ENCODE results near the gene DCDC2.
A peak's percentile ranks its signal among the peaks of the same experiment; 100 is the strongest.
"Not testable (repeated sequence)": the region's sequence is repeated elsewhere in the genome, so short reads cannot be mapped to it uniquely, and the experiment has no call there.

Gene DCDC2

DNA sequence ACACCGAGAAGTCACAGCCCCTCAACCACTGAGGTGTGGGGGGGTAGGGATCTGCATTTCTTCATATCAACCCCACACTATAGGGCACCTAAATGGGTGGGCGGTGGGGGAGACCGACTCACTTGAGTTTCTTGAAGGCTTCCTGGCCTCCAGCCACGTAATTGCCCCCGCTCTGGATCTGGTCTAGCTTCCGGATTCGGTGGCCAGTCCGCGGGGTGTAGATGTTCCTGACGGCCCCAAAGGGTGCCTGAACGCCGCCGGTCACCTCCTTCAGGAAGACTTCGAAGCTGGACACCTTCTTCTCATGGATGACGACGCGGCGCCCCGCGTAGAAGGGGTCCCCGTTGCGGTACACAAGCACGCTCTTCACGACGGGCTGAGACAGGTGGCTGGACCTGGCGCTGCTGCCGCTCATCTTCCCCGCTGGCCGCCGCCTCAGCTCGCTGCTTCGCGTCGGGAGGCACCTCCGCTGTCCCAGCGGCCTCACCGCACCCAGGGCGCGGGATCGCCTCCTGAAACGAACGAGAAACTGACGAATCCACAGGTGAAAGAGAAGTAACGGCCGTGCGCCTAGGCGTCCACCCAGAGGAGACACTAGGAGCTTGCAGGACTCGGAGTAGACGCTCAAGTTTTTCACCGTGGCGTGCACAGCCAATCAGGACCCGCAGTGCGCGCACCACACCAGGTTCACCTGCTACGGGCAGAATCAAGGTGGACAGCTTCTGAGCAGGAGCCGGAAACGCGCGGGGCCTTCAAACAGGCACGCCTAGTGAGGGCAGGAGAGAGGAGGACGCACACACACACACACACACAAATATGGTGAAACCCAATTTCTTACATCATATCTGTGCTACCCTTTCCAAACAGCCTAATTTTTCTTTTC lies at the start of gene DCDC2:
TSS of gene DCDC2 (minus strand) at position 724 of the 883 bp plus-strand sequence. CDS start at position 415, 309 bp downstream.
- no peak for DNase-seq

DNA sequence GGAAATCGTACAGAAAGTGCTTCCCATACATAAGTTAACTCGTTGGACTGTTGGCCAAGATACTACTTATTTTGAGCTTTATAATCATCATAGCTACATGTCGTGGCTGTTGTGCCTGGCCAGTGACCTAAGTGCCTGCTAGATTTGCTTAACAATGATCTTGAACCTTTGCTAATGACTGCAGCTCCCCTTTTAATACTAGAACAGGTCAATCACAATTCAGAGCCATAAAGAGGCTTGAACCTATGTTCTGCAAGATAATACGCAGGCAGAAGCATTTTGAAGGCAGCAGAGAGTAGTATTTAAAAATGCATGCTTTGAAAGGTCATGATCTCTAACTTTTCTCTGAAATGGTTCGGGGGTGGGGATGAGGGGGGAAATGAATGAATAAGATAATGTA lies 47.4 kb upstream of the DCDC2 start:
- DNase-seq = no peak

DNA sequence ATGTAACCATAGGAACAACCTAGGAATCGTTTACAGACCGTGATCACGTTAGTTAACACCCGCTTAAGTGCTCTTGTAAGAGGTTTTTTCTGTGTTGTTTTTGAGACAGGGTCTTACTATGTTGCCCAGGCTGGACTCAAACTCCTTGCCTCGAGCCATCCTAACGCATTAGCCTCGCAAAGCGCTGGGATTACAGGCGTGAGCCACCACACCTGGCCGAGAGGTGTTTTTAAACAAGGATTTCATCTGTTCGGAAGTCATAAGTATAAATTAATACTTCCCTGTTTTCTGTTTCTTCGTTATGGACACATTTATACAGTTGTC lies 45.6 kb upstream of the DCDC2 start:
- DNase-seq = no peak

DNA sequence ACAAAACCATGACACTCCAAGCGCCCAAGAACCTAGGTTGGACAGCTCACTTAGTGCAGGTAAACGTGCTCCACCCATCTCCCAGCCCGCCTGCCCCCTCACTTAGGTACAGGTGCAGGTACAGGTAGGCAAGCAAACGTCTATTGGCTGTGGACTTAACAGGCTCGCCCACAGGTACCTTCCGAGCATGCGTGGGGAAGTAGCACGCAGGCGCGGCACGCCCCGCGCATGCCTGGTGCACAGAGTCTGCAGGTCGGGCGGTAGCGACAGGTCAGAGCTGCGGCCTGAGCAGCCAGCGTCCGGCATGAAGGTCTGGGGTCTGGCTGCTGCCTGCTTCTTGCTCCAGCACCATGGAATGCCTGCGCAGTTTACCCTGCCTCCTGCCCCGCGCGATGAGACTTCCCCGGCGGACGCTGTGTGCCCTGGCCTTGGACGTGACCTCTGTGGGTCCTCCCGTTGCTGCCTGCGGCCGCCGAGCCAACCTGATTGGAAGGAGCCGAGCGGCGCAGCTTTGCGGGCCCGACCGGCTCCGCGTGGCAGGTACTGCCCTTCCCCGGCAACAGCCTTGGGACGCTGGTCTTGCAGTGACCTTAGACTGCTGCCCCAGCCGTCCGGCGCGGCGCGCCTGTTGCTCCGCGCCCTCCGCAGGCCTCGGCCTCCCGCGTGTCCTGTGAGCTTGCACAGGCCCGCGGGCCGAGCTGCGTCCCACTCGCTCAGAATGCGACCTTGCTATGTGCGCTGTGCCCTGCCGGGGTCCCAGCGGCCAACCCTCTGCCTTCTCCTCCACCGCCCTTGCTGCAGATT lies 45.0 kb upstream of the DCDC2 start, which contains the start of gene MRS2:
TSS of gene MRS2 (plus strand) at position 240 of the 804 bp plus-strand sequence. CDS start at position 351, 111 bp downstream.
- DNase-seq = peak; percentile 19

DNA sequence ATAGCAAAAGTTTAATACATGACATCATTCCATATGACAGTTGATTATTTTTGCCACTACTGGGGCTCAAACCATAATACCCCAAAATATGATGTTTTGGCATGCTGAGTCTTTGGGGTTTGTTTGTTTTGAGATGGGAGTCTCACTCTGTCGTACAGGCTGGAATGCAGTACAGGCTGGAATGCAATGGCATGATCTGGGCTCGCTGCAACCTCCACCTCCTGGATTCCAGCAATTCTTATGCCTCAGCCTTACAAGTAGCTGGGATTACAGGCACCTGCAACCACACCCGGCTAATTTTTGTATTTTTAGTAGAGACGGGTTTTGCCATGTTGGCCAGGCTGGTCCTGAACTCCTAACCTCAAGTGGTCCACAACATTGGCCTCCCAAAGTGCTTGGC lies 43.6 kb upstream of the DCDC2 start:
- no peak for DNase-seq

DNA sequence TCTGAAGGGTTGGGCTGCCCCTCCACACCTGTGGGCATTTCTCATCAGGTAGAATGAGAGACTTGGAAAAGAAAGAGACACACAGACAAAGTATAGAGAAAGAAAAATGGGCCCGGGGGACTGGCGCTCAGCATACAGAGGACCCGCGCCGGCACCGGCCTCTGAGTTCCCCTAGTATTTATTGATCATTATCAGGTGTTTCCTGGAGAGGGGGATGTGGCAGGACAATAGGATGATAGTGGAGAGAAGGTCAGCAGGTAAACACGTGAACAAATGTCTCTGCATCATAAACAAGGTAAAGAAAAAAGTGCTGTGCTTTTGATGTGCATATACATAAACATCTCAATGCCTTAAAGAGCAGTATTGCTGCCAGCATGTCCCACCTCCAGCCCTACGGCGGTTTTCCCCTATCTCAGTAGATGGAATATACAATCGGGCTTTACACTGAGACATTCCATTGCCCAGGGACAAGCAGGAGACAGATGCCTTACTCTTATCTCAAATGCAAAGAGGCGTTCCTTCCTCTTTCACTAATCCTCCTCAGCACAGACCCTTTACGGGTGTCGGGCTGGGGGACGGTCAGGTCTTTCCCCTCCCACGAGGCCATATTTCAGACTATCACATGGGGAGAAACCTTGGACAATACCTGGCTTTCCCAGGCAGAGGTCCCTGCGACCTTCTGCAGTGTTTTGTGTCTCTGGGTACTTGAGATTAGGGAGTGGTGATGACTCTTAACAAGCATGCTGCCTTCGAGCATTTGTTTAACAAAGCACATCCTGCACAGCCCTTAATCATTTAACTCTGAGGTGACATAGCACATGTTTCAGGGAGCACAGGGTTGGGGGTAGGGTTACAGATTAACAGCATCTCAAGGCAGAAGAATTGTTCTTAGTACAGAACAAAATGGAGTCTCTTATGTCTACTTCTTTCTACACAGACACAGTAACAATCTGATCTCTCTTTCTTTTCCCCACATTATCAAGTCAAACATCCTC lies 42.5 kb upstream of the DCDC2 start:
- DNase-seq = not testable (repeated sequence)

DNA sequence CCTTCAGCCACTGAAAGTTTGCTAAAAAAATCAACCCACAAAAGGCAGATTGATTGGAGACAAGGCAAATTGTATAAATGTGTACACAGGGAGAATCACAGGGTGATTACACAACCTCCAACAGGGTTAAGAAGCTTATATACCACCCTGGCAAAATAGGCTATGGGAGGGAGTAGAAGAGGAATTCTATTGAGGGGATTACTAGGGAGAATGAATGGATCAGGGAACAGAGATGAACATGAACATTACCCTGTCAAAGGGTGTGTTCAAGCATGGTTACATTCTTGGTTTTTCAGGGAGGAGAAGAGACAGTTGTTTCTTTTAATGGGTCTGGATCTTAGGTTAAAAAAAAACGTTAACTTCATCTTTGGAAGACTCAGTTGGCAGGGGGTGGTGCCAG lies 39.8 kb upstream of the DCDC2 start:
- DNase-seq = no peak

DNA sequence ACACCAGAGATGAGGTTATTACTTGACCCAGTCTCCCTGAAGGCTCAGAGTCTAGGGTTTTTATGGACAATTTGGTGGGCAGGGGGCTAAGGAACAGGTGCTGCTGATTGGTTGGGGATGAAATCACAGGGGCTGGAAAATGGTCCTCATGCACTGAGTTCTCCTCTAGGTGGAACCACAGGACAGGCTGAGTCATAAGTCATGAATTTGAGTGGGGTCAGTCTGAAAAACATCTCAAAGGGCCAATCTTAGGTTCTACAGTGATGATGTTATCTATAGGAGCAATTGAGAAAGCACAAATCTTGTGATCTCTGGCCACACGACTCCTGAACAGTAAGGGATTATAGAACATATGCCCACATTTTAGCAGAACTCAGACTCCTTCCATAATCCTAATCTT lies 39.0 kb upstream of the DCDC2 start:
- no peak for DNase-seq

DNA sequence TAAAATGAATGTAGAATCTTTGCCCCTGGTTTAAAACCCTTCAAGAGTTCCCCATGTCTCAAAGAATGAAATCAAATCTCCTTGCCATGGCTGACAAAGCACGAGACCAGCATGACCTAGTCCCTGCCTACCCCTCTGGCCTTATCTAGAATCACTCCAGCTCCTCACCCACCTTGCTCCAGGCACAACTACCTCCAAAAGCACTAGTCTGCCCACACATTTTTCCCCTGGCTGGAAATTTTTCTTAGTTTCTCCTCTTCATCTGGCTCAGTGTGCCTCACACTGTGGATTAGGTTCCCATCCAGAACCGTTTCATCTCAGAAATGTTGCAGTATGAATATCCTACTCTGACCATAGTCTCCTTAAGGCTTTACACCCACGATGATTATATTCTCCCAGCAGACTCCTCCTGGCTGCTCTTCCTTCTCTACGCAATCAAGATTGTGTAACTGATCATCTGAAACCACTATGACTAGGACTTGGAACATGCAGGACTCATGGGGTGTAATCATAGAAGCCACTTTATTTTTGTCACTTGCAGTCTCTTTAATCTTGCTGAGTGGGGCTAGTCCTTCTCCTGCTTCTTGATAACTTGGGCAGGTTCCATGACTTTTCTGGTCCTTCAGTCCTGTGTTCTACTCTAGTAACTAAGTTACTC lies 37.0 kb upstream of the DCDC2 start:
- DNase-seq = no peak

DNA sequence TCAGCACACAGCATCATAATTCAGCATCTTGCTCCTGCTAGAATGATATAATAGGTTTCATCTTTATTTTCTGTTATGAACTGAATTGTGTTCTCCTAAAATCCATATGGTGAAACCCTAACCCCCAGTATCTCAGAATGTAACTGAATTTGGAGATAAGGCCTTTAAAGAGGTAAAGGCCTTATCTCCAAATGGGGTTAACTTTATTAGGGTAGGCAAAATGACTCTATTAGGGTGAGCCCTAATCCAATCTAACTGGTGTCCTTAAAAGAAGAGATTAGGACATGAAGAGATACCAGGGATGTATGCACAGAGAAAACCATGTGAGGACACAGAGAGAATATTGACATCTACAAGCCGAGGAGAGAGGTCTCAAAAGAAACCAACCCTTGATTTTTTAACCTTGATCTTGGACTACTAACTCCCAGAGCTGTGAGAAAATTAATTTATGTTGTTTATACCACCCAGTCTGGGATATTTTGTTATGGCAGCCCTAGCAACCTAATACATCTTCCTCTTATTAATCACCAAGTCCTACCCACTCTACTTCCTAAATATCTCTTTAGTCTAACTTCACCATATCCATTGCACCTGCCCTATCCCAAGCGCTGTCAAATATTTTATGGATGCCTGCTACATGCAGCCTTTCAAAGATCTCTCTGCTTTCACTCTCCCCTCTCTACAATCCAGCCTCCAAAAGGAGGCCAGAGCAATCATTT lies 36.4 kb upstream of the DCDC2 start:
- no peak for DNase-seq

DNA sequence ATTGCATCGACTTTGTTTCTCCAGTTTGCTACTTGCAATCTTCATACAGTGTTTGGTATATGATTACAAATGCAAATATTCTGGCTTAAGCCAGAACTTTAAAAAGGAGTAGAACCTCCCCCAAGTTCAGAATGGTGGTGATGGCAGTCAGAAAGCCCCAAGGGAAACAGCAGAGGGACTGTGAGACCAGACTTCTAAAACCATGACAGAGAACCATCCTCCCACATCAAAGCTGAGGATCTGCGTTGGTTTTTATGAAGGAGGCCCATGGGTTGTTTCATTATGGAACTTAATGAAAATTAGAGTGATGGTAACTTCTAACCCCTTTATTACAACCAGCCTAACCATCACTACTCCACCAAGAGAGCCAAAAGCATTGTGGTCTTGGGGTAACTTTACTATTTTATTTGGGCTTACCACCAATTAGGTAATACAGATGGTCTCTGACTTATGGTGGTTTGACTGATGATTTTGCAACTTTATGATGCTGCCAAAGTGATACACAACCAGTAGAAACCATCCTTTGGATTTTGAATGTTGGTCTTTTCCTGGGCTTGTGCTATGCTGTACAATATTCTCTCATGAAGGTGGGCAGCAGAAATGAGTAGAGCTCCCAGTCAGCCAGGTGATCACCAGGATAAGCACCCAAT lies 34.0 kb upstream of the DCDC2 start:
- no peak for DNase-seq

DNA sequence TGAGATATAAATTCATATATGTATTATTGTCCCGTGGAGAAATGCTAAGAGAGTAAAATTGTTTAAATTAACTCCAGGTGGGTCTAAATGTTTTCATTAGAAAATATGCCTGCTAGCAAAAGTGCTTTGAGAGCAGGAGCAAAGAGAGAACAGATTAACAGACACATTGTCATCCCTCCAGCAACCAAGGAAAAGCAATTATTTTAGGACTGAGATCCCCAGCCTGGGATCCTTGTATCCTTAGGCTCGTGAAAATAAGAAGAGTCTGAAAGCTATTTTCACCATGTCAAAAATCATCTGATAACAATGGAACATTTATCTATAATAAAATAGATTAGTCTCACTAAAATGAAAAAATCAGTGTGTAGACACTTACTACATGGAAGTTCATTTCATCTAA lies 33.3 kb upstream of the DCDC2 start:
- DNase-seq = no peak

DNA sequence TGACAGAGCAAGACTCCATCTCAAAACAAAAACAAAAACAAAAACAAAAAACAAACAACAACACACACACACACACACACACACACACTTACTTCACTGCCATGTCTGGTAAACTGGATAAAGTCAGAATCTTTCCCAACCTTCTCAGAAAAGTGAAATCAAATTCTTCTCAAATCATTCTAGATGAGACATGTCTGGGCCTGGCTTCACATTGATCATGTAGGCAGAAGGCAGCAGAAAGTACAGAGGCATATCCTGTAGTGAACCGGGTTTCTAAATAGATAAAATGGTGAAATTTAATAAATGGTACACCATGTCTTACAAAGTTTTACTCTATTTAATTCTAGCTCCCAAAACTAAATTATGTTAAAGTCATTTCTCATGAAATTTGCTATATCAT lies 30.0 kb upstream of the DCDC2 start:
- no peak for DNase-seq

DNA sequence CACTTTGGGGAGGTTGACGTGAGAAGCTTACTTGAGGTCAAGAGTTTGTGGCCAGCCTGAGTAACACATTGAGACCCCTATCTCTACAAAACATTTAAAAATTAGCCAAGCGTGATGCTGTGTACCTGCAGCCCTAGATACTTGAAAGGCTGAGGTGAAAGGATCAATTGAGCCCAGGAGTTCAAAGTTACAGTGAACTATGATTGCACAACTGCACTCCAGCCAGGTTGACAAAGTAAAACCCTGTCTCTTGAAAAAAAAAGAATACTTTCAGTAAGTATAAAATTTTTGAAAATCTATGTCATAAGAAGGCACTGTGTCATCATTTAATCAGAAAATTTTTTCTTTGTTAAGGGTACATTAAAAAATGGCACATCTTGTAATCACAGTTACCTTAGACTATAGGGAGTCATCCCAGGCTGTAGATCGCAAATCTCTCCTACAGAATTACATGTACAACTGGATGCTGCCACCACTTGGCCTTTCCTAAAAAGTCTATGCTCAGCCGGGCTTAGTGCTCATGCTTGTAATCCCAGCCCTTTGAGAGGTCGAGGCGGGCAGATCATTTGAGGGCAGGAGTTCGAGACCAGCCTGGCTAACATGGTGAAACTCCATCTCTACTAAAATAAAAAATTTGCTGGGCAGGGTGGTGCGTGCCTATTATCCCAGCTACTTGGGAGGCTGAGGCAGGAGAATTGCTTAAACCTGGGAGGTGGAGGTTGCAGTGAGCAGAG lies 27.8 kb upstream of the DCDC2 start:
- no peak for DNase-seq

DNA sequence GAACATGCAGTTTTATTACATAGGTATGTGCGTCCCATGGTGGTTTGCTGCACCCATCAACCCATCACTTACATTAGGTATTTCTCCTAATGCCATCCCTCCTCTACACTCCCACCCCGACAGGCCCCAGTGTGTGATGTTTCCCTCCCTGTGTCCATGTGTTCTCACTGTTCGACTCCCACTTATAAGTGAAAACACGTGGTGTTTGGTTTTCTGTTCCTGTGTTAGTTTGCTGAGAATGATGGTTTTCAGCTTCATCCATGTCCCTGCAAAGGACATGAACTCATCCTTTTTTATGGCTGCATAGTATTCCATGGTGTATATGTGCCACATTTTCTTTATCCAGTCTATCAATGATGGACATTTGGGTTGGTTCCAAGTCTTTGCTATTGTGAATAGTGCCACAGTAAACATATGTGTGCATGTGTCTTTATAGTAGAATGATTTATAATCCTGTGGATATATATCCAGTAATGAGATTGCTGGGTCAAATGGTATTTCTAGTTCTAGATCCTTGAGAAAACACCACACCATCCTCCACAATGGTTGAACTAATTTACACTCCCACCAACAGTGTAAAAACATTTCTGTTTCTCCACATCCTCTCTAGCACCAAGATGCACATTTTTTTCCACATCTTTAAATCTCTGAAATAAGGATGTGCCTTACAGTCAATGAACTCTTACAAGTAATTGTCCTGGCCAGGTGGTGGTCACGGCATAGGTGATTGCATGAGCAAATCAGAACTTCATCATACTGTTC lies 26.7 kb upstream of the DCDC2 start:
- DNase-seq = not testable (repeated sequence)

DNA sequence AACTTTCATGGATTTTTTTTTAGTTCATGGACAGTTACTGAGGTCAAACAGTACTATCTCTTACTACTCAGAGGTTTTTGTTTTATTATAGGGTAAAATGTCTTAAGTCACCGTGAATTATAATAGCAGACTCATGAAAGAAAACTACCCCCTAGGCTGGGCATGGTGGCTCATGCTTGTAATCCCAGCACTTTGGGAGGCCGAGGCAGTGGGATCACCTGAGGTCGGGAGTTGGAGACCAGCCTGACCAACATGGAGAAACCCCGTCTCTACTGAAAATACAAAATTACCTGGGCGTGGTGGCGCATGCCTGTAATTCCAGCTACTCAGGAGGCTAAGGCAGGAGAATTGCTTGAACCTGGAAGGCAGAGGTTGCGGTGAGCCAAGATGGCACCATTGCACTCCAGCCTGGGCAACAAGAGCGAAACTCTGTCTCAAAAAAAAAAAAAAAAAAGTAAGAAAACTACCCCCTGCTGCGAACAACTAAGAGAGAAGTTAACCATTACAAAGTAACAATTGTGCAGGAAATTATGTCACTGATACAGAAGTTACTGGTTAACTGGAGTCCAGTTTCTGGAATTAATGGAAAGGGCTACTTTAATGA lies 25.1 kb upstream of the DCDC2 start:
- not testable (repeated sequence) for DNase-seq

DNA sequence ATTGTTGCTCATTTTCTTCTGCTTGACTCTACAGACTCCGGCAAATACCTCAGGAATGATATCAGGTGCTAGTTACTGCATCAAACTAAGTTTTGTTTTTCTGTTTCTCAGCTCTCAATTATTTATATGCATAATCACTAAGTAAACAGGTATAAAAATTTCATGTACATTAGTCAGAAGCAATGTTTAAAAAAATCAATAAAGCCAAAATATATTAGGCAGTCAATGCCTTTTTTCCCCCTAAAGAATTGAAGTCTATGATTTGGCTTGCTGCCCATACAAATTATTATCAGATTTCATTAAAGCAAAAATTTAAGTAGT lies 24.3 kb upstream of the DCDC2 start:
- DNase-seq = no peak

DNA sequence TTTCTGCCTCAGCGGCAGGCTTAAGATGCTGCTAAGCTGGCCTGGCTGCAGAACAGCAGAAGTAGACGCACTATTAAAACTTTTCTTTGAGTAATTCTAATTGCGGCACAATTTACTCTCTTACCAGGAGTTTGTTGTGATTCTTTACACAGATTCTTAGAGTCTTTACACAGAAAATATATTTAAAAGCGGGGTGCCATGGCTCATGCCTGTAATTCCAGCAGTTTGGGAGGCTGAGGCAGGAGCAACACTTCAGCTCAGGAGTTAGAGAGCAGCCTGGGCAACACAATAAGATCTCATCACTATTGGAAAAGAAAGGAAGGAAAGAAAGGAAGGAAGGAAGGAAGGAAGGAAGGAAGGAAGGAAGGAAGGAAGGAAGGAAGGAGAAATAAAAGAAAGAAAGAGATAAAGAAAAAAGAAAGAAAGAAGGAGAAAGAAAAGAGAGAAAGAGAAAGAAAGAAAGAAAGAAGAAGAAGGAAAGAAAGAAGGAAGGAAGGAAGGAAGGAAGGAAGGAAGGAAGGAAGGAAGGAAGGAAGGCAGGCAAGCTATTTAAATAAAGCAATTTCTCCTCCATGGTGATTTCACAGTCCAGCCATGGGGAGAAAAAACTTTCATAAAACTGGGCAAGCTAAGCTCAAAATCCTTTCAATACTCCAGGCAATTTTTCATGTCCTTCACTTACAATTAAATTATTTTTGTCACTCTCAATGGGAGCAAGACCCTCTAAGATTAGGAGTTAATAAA lies 23.8 kb upstream of the DCDC2 start:
- DNase-seq = no peak

Data from GOT3 (cell line).